HepG2 (cell line): ENCODE measurements around the gene RPS5. TPM values are rescaled to one million over a fixed set of nuclear protein-coding genes. Genes with fewer than 3 reads are reported as not detected.

Source experiments
- DNMT3B ChIP-seq: conservative IDR thresholded peaks from 2 replicates; pipeline ENCODE4 v1.6.1; 2016; ENCODE audit warnings: missing biosample characterization, control low read depth
- MAFG ChIP-seq: sonication (generic); formaldehyde crosslinking; IDR thresholded peaks from 2 replicates; pipeline ENCODE4 v1.5.1; 2020; ENCODE audit warnings: mild to moderate bottlenecking, missing genetic modification reagents
- NBN ChIP-seq: fragments of 450-650 bp; conservative IDR thresholded peaks from 2 replicates; pipeline ENCODE4 v1.6.1; 2017
- SKI ChIP-seq: fragments of 450-650 bp; IDR thresholded peaks from one replicate; pipeline ENCODE4 v1.6.1; 2018; ENCODE audit warnings: mild to moderate bottlenecking; ENCODE audit not compliant: partially characterized antibody
- SOX5 ChIP-seq: IDR thresholded peaks from 2 replicates; pipeline ENCODE4 v1.6.1; 2016; ENCODE audit warnings: borderline replicate concordance
- SP4 ChIP-seq: sonication (generic); formaldehyde crosslinking; IDR thresholded peaks from 2 replicates; pipeline ENCODE4 v1.8.1; 2023; ENCODE audit warnings: mild to moderate bottlenecking, missing genetic modification reagents
- SSRP1 ChIP-seq: IDR thresholded peaks from 2 replicates; pipeline ENCODE4 v1.6.1; 2016; ENCODE audit warnings: control low read depth
- ZNF20 ChIP-seq: sonication (generic); formaldehyde crosslinking; IDR thresholded peaks from 2 replicates; pipeline ENCODE4 v1.4.0; 2020; ENCODE audit warnings: mild to moderate bottlenecking, moderate library complexity, missing genetic modification reagents
- ZNF34 ChIP-seq: sonication (generic); formaldehyde crosslinking; IDR thresholded peaks from 2 replicates; pipeline ENCODE4 v1.4.0; 2020; ENCODE audit warnings: mild to moderate bottlenecking, missing genetic modification reagents, borderline replicate concordance
- ZNF589 ChIP-seq: sonication (generic); formaldehyde crosslinking; conservative IDR thresholded peaks from 2 replicates; pipeline ENCODE4 v1.8.0; 2022; ENCODE audit warnings: mild to moderate bottlenecking, moderate library complexity, missing genetic modification reagents
- ZNF773 ChIP-seq: sonication (generic); formaldehyde crosslinking; IDR thresholded peaks from 2 replicates; pipeline ENCODE4 v1.4.0; 2020; ENCODE audit warnings: missing genetic modification reagents, borderline replicate concordance
- ZNF788 ChIP-seq: sonication (generic); formaldehyde crosslinking; IDR thresholded peaks from 2 replicates; pipeline ENCODE4 v1.5.0; 2020; ENCODE audit warnings: mild to moderate bottlenecking, missing genetic modification reagents, borderline replicate concordance
- polyA plus RNA-seq, 8 experiments: library from polyadenylated mRNA; depleted of rRNA in 3 of 8; stranded (reverse) in 7 of 8; unstranded in 1 of 8; fragments of >200 nt; fragmentation: Illumina TruSeq in 4 of 8; extraction: Trizol in 4 of 8; gene quantifications; 2 replicates each; pipeline versions ENCODE4 v1.2.1 to v1.2.3, GENCODE V29; 2011 to 2016; ENCODE audit warnings: low read depth in 4 of 8, missing spikeins in 1 of 8, mixed read lengths in 1 of 8; ENCODE audit not compliant: insufficient read depth in 1 of 8
- total RNA-seq, 5 experiments: library from RNA; depleted of rRNA; stranded (reverse); fragments of >200 nt; fragmentation: Illumina TruSeq; extraction: Trizol; gene quantifications; 2 replicates each; pipeline ENCODE4 v1.2.3, GENCODE V29; 2016; ENCODE audit warnings: low read depth in 1 of 5
- TF ChIP-seq, protein P1 (sequence below): sonication (generic); formaldehyde crosslinking; IDR thresholded peaks from 2 replicates; pipeline ENCODE4 v1.9.0; 2021; ENCODE audit warnings: mild to moderate bottlenecking, missing genetic modification reagents
- TF ChIP-seq, protein P2 (sequence below): sonication (generic); formaldehyde crosslinking; IDR thresholded peaks from 2 replicates; pipeline ENCODE4 v1.9.0; 2021; ENCODE audit warnings: missing genetic modification reagents, borderline replicate concordance
- TF ChIP-seq, protein P3 (sequence below): sonication (generic); formaldehyde crosslinking; IDR thresholded peaks from 2 replicates; pipeline ENCODE4; 2020; ENCODE audit warnings: missing genetic modification reagents, mild to moderate bottlenecking, borderline replicate concordance
- TF ChIP-seq, protein P4 (sequence below): sonication (generic); formaldehyde crosslinking; IDR thresholded peaks from 2 replicates; pipeline ENCODE4 v1.5.1; 2020; ENCODE audit warnings: mild to moderate bottlenecking, missing genetic modification reagents, moderate library complexity

The RPS5 gene
- total and polyA plus RNA-seq, 2 of the 13 experiments (the other 11 are each of a cell fraction or from before 2014, with no cell fraction given): 1,544 to 4,408 TPM

DNA sequence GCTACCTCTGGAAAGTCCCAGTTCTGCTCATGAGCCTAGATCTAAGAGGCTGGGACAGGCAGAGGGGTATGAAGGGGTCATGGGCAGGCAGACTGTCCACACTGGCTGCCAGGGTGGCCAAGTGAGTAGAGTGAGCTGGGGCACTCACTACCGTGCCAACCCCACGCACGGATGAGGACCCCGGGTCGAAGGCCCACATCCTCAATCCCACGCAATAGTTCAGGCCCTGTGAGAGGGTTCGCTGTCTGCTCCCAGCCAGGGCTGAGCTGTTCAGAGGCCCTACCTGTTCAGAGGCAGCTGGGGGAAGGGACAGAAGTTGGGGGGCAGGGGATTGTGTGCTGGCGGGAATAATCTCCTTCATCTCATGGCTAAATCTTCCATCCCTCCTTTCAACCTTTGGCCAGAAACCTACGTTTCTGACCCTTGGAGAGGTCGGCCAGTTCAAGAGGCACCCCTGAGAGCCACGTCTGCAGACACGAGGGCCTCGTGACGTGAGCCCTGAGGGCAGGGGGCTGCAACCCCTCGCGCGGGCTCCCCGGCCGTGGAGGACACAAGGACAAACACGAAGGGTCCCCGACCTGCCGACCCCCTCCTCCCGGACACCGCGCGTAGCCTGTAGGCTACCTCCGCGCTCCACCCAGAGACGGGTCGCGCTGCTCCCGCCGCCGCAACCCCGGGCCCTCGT lies 1.0 kb upstream of the RPS5 start (continued):
- TF ChIP-seq, protein P1, sequence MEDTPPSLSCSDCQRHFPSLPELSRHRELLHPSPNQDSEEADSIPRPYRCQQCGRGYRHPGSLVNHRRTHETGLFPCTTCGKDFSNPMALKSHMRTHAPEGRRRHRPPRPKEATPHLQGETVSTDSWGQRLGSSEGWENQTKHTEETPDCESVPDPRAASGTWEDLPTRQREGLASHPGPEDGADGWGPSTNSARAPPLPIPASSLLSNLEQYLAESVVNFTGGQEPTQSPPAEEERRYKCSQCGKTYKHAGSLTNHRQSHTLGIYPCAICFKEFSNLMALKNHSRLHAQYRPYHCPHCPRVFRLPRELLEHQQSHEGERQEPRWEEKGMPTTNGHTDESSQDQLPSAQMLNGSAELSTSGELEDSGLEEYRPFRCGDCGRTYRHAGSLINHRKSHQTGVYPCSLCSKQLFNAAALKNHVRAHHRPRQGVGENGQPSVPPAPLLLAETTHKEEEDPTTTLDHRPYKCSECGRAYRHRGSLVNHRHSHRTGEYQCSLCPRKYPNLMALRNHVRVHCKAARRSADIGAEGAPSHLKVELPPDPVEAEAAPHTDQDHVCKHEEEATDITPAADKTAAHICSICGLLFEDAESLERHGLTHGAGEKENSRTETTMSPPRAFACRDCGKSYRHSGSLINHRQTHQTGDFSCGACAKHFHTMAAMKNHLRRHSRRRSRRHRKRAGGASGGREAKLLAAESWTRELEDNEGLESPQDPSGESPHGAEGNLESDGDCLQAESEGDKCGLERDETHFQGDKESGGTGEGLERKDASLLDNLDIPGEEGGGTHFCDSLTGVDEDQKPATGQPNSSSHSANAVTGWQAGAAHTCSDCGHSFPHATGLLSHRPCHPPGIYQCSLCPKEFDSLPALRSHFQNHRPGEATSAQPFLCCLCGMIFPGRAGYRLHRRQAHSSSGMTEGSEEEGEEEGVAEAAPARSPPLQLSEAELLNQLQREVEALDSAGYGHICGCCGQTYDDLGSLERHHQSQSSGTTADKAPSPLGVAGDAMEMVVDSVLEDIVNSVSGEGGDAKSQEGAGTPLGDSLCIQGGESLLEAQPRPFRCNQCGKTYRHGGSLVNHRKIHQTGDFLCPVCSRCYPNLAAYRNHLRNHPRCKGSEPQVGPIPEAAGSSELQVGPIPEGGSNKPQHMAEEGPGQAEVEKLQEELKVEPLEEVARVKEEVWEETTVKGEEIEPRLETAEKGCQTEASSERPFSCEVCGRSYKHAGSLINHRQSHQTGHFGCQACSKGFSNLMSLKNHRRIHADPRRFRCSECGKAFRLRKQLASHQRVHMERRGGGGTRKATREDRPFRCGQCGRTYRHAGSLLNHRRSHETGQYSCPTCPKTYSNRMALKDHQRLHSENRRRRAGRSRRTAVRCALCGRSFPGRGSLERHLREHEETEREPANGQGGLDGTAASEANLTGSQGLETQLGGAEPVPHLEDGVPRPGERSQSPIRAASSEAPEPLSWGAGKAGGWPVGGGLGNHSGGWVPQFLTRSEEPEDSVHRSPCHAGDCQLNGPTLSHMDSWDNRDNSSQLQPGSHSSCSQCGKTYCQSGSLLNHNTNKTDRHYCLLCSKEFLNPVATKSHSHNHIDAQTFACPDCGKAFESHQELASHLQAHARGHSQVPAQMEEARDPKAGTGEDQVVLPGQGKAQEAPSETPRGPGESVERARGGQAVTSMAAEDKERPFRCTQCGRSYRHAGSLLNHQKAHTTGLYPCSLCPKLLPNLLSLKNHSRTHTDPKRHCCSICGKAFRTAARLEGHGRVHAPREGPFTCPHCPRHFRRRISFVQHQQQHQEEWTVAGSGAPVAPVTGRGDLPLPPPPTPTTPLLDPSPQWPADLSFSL (CRISPR knock-in tag): no peak
- TF ChIP-seq ZNF34 (peak; percentile 84; the same call in 1 of the 2 replicates), MAFG (no peak), SSRP1 (no peak), DNMT3B (CRISPR knock-in tag) (no peak; the same call in 1 of the 2 replicates), ZNF20 (CRISPR knock-in tag) (no peak), ZNF788 (CRISPR knock-in tag) (0 out of 2 replicates have a peak, but pooled peaks have one; percentile 15), SKI (no peak), SP4 (no peak), ZNF773 (CRISPR knock-in tag) (no peak), SOX5 (CRISPR knock-in tag) (no peak), NBN (no peak), ZNF589 (CRISPR knock-in tag) (no peak)
- TF ChIP-seq, protein P2, sequence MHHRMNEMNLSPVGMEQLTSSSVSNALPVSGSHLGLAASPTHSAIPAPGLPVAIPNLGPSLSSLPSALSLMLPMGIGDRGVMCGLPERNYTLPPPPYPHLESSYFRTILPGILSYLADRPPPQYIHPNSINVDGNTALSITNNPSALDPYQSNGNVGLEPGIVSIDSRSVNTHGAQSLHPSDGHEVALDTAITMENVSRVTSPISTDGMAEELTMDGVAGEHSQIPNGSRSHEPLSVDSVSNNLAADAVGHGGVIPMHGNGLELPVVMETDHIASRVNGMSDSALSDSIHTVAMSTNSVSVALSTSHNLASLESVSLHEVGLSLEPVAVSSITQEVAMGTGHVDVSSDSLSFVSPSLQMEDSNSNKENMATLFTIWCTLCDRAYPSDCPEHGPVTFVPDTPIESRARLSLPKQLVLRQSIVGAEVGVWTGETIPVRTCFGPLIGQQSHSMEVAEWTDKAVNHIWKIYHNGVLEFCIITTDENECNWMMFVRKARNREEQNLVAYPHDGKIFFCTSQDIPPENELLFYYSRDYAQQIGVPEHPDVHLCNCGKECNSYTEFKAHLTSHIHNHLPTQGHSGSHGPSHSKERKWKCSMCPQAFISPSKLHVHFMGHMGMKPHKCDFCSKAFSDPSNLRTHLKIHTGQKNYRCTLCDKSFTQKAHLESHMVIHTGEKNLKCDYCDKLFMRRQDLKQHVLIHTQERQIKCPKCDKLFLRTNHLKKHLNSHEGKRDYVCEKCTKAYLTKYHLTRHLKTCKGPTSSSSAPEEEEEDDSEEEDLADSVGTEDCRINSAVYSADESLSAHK (CRISPR knock-in tag): no peak
- TF ChIP-seq, protein P3, sequence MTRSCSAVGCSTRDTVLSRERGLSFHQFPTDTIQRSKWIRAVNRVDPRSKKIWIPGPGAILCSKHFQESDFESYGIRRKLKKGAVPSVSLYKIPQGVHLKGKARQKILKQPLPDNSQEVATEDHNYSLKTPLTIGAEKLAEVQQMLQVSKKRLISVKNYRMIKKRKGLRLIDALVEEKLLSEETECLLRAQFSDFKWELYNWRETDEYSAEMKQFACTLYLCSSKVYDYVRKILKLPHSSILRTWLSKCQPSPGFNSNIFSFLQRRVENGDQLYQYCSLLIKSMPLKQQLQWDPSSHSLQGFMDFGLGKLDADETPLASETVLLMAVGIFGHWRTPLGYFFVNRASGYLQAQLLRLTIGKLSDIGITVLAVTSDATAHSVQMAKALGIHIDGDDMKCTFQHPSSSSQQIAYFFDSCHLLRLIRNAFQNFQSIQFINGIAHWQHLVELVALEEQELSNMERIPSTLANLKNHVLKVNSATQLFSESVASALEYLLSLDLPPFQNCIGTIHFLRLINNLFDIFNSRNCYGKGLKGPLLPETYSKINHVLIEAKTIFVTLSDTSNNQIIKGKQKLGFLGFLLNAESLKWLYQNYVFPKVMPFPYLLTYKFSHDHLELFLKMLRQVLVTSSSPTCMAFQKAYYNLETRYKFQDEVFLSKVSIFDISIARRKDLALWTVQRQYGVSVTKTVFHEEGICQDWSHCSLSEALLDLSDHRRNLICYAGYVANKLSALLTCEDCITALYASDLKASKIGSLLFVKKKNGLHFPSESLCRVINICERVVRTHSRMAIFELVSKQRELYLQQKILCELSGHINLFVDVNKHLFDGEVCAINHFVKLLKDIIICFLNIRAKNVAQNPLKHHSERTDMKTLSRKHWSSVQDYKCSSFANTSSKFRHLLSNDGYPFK: no peak
- TF ChIP-seq, protein P4, sequence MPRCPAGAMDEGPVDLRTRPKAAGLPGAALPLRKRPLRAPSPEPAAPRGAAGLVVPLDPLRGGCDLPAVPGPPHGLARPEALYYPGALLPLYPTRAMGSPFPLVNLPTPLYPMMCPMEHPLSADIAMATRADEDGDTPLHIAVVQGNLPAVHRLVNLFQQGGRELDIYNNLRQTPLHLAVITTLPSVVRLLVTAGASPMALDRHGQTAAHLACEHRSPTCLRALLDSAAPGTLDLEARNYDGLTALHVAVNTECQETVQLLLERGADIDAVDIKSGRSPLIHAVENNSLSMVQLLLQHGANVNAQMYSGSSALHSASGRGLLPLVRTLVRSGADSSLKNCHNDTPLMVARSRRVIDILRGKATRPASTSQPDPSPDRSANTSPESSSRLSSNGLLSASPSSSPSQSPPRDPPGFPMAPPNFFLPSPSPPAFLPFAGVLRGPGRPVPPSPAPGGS (CRISPR knock-in tag): 0 out of 2 replicates have a peak, but pooled peaks have one; percentile 16
